GM18526 (cell line): Measurements from ENCODE around the gene LRRC8C.

Source experiments
- POLR2A ChIP-seq: IDR thresholded peaks from 3 replicates; pipeline ENCODE4 v1.6.1; 2011; ENCODE audit not compliant: insufficient read length; ENCODE audit errors: extremely low read depth

The LRRC8C gene

GRCh38 chr1:89644119-89644814 is 11.3 kb downstream of the LRRC8C start:
- no peak for TF ChIP-seq POLR2A

- no peak for TF ChIP-seq POLR2A
Measured at GRCh38 chr1:89646259-89646658, 13.3 kb downstream of the LRRC8C start.

GRCh38 chr1:89649783-89650182 is 16.9 kb downstream of the LRRC8C start:
- TF ChIP-seq POLR2A, result no peak

GRCh38 chr1:89652373-89652772 is 19.5 kb downstream of the LRRC8C start:
- no peak for TF ChIP-seq POLR2A

GRCh38 chr1:89657886-89658285 is 25.0 kb downstream of the LRRC8C start:
- TF ChIP-seq POLR2A, result no peak

GRCh38 chr1:89659322-89660081 is 26.6 kb downstream of the LRRC8C start:
- no peak for TF ChIP-seq POLR2A

GRCh38 chr1:89660224-89661061 is 27.5 kb downstream of the LRRC8C start:
- no peak for TF ChIP-seq POLR2A

GRCh38 chr1:89665941-89666340 is 33.0 kb downstream of the LRRC8C start:
- no peak for TF ChIP-seq POLR2A

- no peak for TF ChIP-seq POLR2A
Measured at GRCh38 chr1:89666640-89667039, 33.7 kb downstream of the LRRC8C start.

GRCh38 chr1:89667691-89668090 is 34.8 kb downstream of the LRRC8C start:
- TF ChIP-seq POLR2A, result no peak

- no peak for TF ChIP-seq POLR2A
Measured at GRCh38 chr1:89668961-89669360, 36.0 kb downstream of the LRRC8C start.

GRCh38 chr1:89669441-89669840 is 36.5 kb downstream of the LRRC8C start:
- no peak for TF ChIP-seq POLR2A

GRCh38 chr1:89670163-89670562 is 37.2 kb downstream of the LRRC8C start:
- no peak for TF ChIP-seq POLR2A

GRCh38 chr1:89670711-89671110 is 37.8 kb downstream of the LRRC8C start:
- TF ChIP-seq POLR2A, result no peak

GRCh38 chr1:89671775-89672488 is 39.0 kb downstream of the LRRC8C start:
- TF ChIP-seq POLR2A, result no peak
